Measurements from ENCODE around the gene CD180.

The CD180 gene

DNA sequence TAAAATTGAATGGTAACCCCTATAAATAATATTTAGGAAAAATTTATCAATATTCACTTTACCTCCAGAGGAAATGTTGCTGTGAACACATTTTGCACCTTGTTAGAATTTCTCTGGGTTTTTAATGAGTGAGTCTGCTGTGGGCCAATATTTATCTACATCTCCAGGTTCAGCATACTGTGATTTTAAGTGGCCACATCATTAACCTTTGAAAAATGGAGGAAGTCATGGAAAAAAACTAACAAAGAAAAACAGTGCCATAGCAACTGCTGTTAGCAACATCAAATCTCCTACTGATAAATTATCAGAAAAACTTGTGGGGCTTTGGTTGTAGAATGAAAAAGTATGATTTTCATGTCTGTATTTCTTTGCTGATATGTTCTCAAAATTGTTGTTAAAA is 55.0 kb downstream of the CD180 start:
- Histone ChIP-seq H3K9me3 (ENCODE audit: low read length) (no peaks in the 10 kb centered on the region), H3K4me1 (ENCODE audit: insufficient read depth, low read length, severe bottlenecking) (no peaks in the 10 kb centered on the region), H3K4me2 (ENCODE audit: low read length) (no peak overlapping the region), H3K27me3 (ENCODE audit: insufficient read depth, low read length) (no peaks in the 10 kb centered on the region), H3K9me2 (ENCODE audit: low read depth, low read length) (no peaks in the 10 kb centered on the region), H3K4me3 (ENCODE audit: low read depth, low read length, poor library complexity, severe bottlenecking) (no peak overlapping the region), H4K20me1 (ENCODE audit: insufficient read depth, low read length) (no peaks in the 10 kb centered on the region), H3F3A (ENCODE audit: insufficient read depth, low read length) (no peaks in the 10 kb centered on the region), H3K9ac (ENCODE audit: low read length) (no peak overlapping the region), H3K36me3 (ENCODE audit: insufficient read depth, low read length) (no peaks in the 10 kb centered on the region), H2AFZ (ENCODE audit: low read length) (no peak overlapping the region), H3K27ac (ENCODE audit: low read depth, low read length, poor library complexity, severe bottlenecking) (no peak overlapping the region), H3K79me2 (ENCODE audit: insufficient read depth, low read length) (no peaks in the 10 kb centered on the region)
- TF ChIP-seq EZH2 (IDR thresholded peaks at IDR 0.05; ENCODE audit: borderline replicate concordance, low read length): no peak
- TF ChIP-seq, protein P1, sequence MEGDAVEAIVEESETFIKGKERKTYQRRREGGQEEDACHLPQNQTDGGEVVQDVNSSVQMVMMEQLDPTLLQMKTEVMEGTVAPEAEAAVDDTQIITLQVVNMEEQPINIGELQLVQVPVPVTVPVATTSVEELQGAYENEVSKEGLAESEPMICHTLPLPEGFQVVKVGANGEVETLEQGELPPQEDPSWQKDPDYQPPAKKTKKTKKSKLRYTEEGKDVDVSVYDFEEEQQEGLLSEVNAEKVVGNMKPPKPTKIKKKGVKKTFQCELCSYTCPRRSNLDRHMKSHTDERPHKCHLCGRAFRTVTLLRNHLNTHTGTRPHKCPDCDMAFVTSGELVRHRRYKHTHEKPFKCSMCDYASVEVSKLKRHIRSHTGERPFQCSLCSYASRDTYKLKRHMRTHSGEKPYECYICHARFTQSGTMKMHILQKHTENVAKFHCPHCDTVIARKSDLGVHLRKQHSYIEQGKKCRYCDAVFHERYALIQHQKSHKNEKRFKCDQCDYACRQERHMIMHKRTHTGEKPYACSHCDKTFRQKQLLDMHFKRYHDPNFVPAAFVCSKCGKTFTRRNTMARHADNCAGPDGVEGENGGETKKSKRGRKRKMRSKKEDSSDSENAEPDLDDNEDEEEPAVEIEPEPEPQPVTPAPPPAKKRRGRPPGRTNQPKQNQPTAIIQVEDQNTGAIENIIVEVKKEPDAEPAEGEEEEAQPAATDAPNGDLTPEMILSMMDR (IDR thresholded peaks at IDR 0.05; ENCODE audit: low read length): no peak

DNA sequence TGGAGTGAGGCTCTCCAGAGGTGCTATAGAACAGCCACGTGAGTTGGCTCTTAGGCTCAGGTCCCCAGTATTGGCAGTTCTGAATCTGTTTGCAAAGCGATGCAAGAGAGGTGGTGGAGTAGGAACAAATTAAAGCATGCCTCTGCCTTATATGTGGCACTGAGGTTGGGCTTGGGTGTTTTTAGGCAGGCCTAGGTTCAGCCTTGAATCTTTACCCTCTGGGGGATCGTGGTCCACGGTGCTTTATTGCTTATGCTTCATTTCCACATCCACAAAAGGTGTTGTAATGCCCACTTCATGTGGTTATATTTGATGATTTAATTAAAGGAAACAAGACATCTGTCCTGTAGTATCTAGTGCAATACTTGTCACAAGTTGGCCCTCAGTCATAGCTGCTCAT is 56.2 kb downstream of the CD180 start:
- Histone ChIP-seq H3K27me3 (ENCODE audit: insufficient read depth, low read length) (no peaks in the 10 kb centered on the region), H2AFZ (ENCODE audit: low read length) (no peak overlapping the region), H3K9me2 (ENCODE audit: low read depth, low read length) (no peaks in the 10 kb centered on the region), H3K9me3 (ENCODE audit: low read length) (no peaks in the 10 kb centered on the region), H3K27ac (ENCODE audit: low read depth, low read length, poor library complexity, severe bottlenecking) (no peak overlapping the region), H3K4me1 (ENCODE audit: insufficient read depth, low read length, severe bottlenecking) (no peaks in the 10 kb centered on the region), H3K4me2 (ENCODE audit: low read length) (no peak overlapping the region), H3K79me2 (ENCODE audit: insufficient read depth, low read length) (no peaks in the 10 kb centered on the region), H3K36me3 (ENCODE audit: insufficient read depth, low read length) (no peaks in the 10 kb centered on the region), H3F3A (ENCODE audit: insufficient read depth, low read length) (no peaks in the 10 kb centered on the region), H3K9ac (ENCODE audit: low read length) (no peak overlapping the region), H4K20me1 (ENCODE audit: insufficient read depth, low read length) (no peaks in the 10 kb centered on the region), H3K4me3 (ENCODE audit: low read depth, low read length, poor library complexity, severe bottlenecking) (no peak overlapping the region)
- TF ChIP-seq, protein P1 (IDR thresholded peaks at IDR 0.05; ENCODE audit: low read length): no peak
- TF ChIP-seq EZH2 (IDR thresholded peaks at IDR 0.05; ENCODE audit: borderline replicate concordance, low read length): no peak

DNA sequence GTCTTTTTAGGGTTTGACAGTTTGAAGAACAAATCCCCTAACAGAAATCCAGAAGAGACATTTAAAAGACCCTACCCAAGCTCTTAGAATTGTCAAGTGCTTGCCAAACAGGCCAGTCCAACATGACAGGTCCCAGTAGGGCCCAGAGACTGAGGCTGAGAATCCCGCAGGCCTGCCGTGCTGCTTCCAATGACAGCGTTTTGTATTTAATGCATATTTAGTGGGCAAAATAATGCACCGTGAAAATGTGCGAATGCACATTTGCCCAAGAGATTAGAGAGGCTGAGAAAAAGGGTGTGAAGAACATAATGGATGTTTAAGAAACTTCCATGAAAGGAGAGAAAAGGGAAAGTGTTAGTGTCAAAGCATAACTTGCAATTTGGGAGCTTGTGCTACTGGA is 57.6 kb downstream of the CD180 start:
- H3K27me3 ChIP-seq (ENCODE audit: insufficient read depth, low read length): no peaks in the 10 kb centered on the region
- no peak overlapping the region for H3K4me2 ChIP-seq (ENCODE audit: low read length)
- no peaks in the 10 kb centered on the region for H3K79me2 ChIP-seq (ENCODE audit: insufficient read depth, low read length)
- H3K36me3 ChIP-seq (ENCODE audit: insufficient read depth, low read length): no peaks in the 10 kb centered on the region
- H3K9ac ChIP-seq (ENCODE audit: low read length): no peak overlapping the region
- TF ChIP-seq, protein P1 (IDR thresholded peaks at IDR 0.05; ENCODE audit: low read length): no peak
- TF ChIP-seq EZH2 (IDR thresholded peaks at IDR 0.05; ENCODE audit: borderline replicate concordance, low read length): no peak
- no peaks in the 10 kb centered on the region for H3K9me3 ChIP-seq (ENCODE audit: low read length)
- H3K27ac ChIP-seq (ENCODE audit: low read depth, low read length, poor library complexity, severe bottlenecking): no peak overlapping the region
- H3K4me1 ChIP-seq (ENCODE audit: insufficient read depth, low read length, severe bottlenecking): no peaks in the 10 kb centered on the region
- H3K4me3 ChIP-seq (ENCODE audit: low read depth, low read length, poor library complexity, severe bottlenecking): no peak overlapping the region
- H3F3A ChIP-seq (ENCODE audit: insufficient read depth, low read length): no peaks in the 10 kb centered on the region
- no peaks in the 10 kb centered on the region for H4K20me1 ChIP-seq (ENCODE audit: insufficient read depth, low read length)
- no peak overlapping the region for H2AFZ ChIP-seq (ENCODE audit: low read length)
- no peaks in the 10 kb centered on the region for H3K9me2 ChIP-seq (ENCODE audit: low read depth, low read length)
